Astrocyte (in vitro differentiated cells and primary cell): Measurements from ENCODE around the gene ABCC11. TPM values are rescaled to one million over a fixed set of nuclear protein-coding genes. Genes with fewer than 3 reads are reported as not detected.
A peak's percentile ranks its signal among the peaks of the same experiment; 100 is the strongest.

Experiments
- DNase-seq: peaks from one replicate; pipeline ENCODE4 v3.0.0-alpha.2; 2010; ENCODE audit warnings: low read depth
- FAIRE-seq: peaks from 2 replicates; lab custom pipeline; 2011; peaks lifted over from hg19 to GRCh38; lab: Jason Lieb, UNC
- H2AFZ ChIP-seq: 2 replicates; pipeline ENCODE4 v1.6.0; 2012; ENCODE audit warnings: low read depth, low read length, inconsistent platforms
- H3K27ac ChIP-seq: 2 replicates; pipeline ENCODE4 v1.5.1; 2011; ENCODE audit warnings: low read depth, low read length, inconsistent platforms
- H3K27me3 ChIP-seq: 2 replicates; pipeline ENCODE4 v1.6.0; 2011; ENCODE audit warnings: low read length, inconsistent platforms; ENCODE audit not compliant: insufficient read depth
- H3K36me3 ChIP-seq: 2 replicates; pipeline ENCODE4 v1.5.1; 2011; ENCODE audit warnings: low read length, inconsistent platforms; ENCODE audit not compliant: insufficient read depth
- H3K4me1 ChIP-seq: 2 replicates; pipeline ENCODE4 v1.5.1; 2011; ENCODE audit warnings: low read length, inconsistent platforms; ENCODE audit not compliant: insufficient read depth
- H3K4me2 ChIP-seq: 2 replicates; pipeline ENCODE4 v1.6.0; 2012; ENCODE audit warnings: low read length, inconsistent platforms
- H3K4me3 ChIP-seq: 2 replicates; pipeline ENCODE4 v1.5.1; 2011; ENCODE audit warnings: low read depth, mild to moderate bottlenecking, low read length, inconsistent platforms; ENCODE audit not compliant: insufficient read depth
- H3K79me2 ChIP-seq: 2 replicates; pipeline ENCODE4 v1.6.0; 2012; ENCODE audit warnings: mild to moderate bottlenecking, low read length, inconsistent platforms; ENCODE audit not compliant: insufficient read depth
- H3K9ac ChIP-seq: 2 replicates; pipeline ENCODE4 v1.6.0; 2012; ENCODE audit warnings: mild to moderate bottlenecking, low read length, inconsistent platforms
- H3K9me3 ChIP-seq: 2 replicates; pipeline ENCODE4 v1.5.1; 2012; ENCODE audit warnings: low read depth, mild to moderate bottlenecking, low read length, inconsistent platforms; ENCODE audit not compliant: insufficient read depth
- H4K20me1 ChIP-seq: 2 replicates; pipeline ENCODE4 v1.6.0; 2012; ENCODE audit warnings: low read length, inconsistent platforms; ENCODE audit not compliant: insufficient read depth
- H3K27ac Mint-ChIP-seq: one replicate; pipeline ENCODE4 v1.8.0; 2021; ENCODE audit warnings: mild to moderate bottlenecking, mixed read lengths; ENCODE audit not compliant: unreplicated experiment
- H3K27me3 Mint-ChIP-seq: one replicate; pipeline ENCODE4 v1.8.0; 2021; ENCODE audit warnings: low read depth, mixed read lengths; ENCODE audit not compliant: unreplicated experiment
- H3K36me3 Mint-ChIP-seq: one replicate; pipeline ENCODE4 v1.8.0; 2021; ENCODE audit warnings: low read depth, mixed read lengths; ENCODE audit not compliant: unreplicated experiment
- H3K4me1 Mint-ChIP-seq: one replicate; pipeline ENCODE4 v1.8.0; 2021; ENCODE audit warnings: low read depth, mixed read lengths; ENCODE audit not compliant: unreplicated experiment
- H3K4me3 Mint-ChIP-seq: one replicate; pipeline ENCODE4 v1.8.0; 2021; ENCODE audit warnings: mild to moderate bottlenecking, moderate library complexity, mixed read lengths; ENCODE audit not compliant: unreplicated experiment
- H3K9me3 Mint-ChIP-seq: one replicate; pipeline ENCODE4 v1.8.0; 2021; ENCODE audit warnings: mild to moderate bottlenecking, mixed read lengths; ENCODE audit not compliant: unreplicated experiment
- EZH2 ChIP-seq: IDR thresholded peaks from 2 replicates; pipeline ENCODE4 v1.6.1; 2012; ENCODE audit warnings: mild to moderate bottlenecking, low read length, inconsistent platforms; ENCODE audit not compliant: insufficient read depth
- total RNA-seq: library from RNA; stranded (reverse); gene quantifications from 2 replicates; pipeline ENCODE4 v1.2.1, GENCODE V29; 2021
- TF ChIP-seq, protein P1 (sequence below): IDR thresholded peaks from 2 replicates; pipeline ENCODE4 v1.5.1; 2011; ENCODE audit warnings: low read depth, mild to moderate bottlenecking, inconsistent platforms, low read length, moderate library complexity; ENCODE audit not compliant: insufficient read depth

ABCC11 gene
- total RNA-seq, 1 donor from 2014 or later, result 0.32 TPM

DNA sequence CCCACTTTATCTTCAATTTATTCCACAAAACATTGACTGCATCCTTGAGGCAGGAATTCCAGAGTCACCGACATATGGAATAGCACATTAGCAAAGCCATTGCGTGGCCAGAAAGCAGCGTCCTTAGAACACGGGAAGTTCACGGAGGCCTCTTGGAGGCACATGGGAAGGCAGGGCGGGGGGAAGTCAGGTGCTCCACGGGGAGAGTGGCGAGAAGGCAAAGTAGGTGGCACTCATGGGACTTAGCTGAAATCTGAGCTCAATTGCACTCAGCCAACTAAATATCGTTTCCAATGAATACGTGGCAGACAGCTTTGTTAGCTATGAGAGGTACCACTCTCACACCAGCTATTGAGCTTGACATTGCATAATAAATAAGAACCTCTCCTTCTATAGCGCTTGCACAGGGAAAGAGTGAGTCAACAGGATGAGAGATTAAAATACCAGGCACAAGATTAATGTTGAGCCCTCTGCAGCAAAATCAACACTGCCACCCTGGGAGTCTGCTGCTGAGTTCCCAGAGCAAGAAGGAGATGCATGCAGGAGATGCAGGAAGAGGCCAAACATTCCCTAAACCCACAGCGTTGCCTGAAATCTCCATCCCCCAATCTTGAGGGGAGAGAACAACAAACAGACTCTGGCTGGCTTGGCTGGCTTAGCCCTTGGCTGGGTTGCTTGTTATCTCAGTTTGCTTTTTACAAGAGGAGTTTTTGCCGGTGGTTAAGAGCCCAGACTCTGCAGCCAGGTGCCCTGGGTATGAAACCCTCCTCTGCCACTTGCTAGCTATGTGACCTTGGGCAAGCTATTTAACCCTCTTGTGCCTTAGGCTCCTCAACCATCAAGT, 120.3 kb downstream of the ABCC11 start:
- H3K4me1 Mint-ChIP-seq, result peaks cover 45% of the 10 kb centered on the region
- FAIRE-seq (peak; percentile 99), DNase-seq (peak; percentile 99)
- Histone ChIP-seq H3K36me3 (no peaks in the 10 kb centered on the region), H3K9ac (peak overlapping the region; percentile 70), H3K27me3 (no peaks in the 10 kb centered on the region), H4K20me1 (no peaks in the 10 kb centered on the region), H3K9me3 (no peaks in the 10 kb centered on the region), H3K4me1 (peaks cover 43% of the 10 kb centered on the region), H3K4me3 (no peak overlapping the region), H3K27ac (peak overlapping the region; percentile 82), H3K79me2 (no peaks in the 10 kb centered on the region), H3K4me2 (peak overlapping the region; percentile 71), H2AFZ (no peak overlapping the region)
- TF ChIP-seq, protein P1, sequence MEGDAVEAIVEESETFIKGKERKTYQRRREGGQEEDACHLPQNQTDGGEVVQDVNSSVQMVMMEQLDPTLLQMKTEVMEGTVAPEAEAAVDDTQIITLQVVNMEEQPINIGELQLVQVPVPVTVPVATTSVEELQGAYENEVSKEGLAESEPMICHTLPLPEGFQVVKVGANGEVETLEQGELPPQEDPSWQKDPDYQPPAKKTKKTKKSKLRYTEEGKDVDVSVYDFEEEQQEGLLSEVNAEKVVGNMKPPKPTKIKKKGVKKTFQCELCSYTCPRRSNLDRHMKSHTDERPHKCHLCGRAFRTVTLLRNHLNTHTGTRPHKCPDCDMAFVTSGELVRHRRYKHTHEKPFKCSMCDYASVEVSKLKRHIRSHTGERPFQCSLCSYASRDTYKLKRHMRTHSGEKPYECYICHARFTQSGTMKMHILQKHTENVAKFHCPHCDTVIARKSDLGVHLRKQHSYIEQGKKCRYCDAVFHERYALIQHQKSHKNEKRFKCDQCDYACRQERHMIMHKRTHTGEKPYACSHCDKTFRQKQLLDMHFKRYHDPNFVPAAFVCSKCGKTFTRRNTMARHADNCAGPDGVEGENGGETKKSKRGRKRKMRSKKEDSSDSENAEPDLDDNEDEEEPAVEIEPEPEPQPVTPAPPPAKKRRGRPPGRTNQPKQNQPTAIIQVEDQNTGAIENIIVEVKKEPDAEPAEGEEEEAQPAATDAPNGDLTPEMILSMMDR, result no peak
- TF ChIP-seq EZH2, result no peak
- no peaks in the 10 kb centered on the region for H3K9me3 Mint-ChIP-seq
- H3K27me3 Mint-ChIP-seq, result peaks cover 11% of the 10 kb centered on the region
- no peak overlapping the region for H3K4me3 Mint-ChIP-seq
- H3K36me3 Mint-ChIP-seq, result no peaks in the 10 kb centered on the region
- no peak overlapping the region for H3K27ac Mint-ChIP-seq

DNA sequence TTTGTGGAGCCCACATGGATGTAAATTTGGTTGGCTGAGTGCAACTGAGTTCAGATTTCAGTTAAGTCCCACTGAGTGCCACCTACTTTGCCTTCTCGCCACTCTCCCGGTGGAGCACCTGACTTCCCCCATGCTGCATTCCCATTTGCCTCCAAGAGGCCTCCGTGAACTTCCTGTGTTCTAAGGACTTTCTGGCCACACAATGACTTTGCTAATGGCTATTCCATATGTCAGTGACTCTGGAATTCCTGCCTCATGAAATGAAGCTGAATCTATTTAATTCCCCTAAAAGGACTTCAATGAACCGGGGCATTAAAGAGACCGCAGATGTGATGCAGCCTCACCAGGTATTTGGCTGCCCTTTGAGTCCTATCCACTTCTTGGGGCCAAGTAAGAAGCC, 121.5 kb downstream of the ABCC11 start:
- peaks cover 45% of the 10 kb centered on the region for H3K4me1 Mint-ChIP-seq
- FAIRE-seq (no peak), DNase-seq (peak; percentile 28)
- no peak overlapping the region for H3K27ac Mint-ChIP-seq
- H3K27ac ChIP-seq, result peak overlapping the region; percentile 82
- H3K4me3 Mint-ChIP-seq, result no peak overlapping the region
- no peaks in the 10 kb centered on the region for H4K20me1 ChIP-seq
- no peaks in the 10 kb centered on the region for H3K79me2 ChIP-seq
- H3K4me1 ChIP-seq, result peaks cover 43% of the 10 kb centered on the region
- H3K4me3 ChIP-seq, result no peak overlapping the region
- no peaks in the 10 kb centered on the region for H3K36me3 Mint-ChIP-seq
- no peak overlapping the region for H2AFZ ChIP-seq
- H3K9me3 ChIP-seq, result no peaks in the 10 kb centered on the region
- H3K9me3 Mint-ChIP-seq, result no peaks in the 10 kb centered on the region
- no peaks in the 10 kb centered on the region for H3K27me3 ChIP-seq
- no peak overlapping the region for H3K9ac ChIP-seq
- TF ChIP-seq, protein P1, result no peak
- TF ChIP-seq EZH2, result no peak
- H3K36me3 ChIP-seq, result no peaks in the 10 kb centered on the region
- H3K4me2 ChIP-seq, result no peak overlapping the region
- peaks cover 4% of the 10 kb centered on the region for H3K27me3 Mint-ChIP-seq

DNA sequence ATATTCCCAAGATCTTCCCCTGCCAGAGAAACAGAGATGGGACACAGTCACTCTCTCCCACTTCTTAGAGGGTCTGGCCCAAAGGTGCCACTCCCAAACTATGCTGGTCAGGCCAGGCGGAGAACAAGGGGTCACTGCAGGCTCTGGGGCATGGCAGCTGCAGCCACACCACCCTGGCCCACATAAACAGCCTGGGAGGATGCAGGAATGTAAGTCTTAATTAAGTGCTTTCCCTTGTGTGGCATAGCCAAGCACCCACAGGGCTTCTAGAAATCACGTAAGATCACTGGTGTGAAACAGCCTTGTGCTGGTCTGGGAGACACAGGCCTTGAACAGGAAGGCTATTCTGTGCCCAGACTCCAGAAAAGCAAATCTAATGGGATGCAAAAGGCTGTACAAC, 123.1 kb downstream of the ABCC11 start:
- Mint-ChIP-seq H3K36me3 (no peaks in the 10 kb centered on the region), H3K27ac (peak overlapping the region; percentile 2), H3K4me1 (peaks cover 45% of the 10 kb centered on the region), H3K27me3 (peaks cover 2% of the 10 kb centered on the region), H3K4me3 (no peak overlapping the region), H3K9me3 (no peaks in the 10 kb centered on the region)
- Histone ChIP-seq H3K9ac (no peak overlapping the region), H3K27me3 (no peaks in the 10 kb centered on the region), H4K20me1 (no peaks in the 10 kb centered on the region), H3K4me1 (peaks cover 43% of the 10 kb centered on the region), H3K79me2 (no peaks in the 10 kb centered on the region), H3K27ac (peak overlapping the region; percentile 96), H3K36me3 (no peaks in the 10 kb centered on the region), H3K4me2 (peak overlapping the region; percentile 67), H3K9me3 (no peaks in the 10 kb centered on the region), H2AFZ (no peak overlapping the region), H3K4me3 (no peak overlapping the region)
- FAIRE-seq, result no peak
- no peak for TF ChIP-seq EZH2
- TF ChIP-seq, protein P1, result no peak
- DNase-seq, result no peak
